Activated CD8-positive, alpha-beta memory T cell treated with anti-CD3 and anti-CD28 coated beads for 36 hours (primary cell): ENCODE data around the gene FNDC11. TPM values are rescaled to one million over a fixed set of nuclear protein-coding genes. Genes with fewer than 3 reads are reported as not detected.
"Not testable (repeated sequence)": the region's sequence is repeated elsewhere in the genome, so short reads cannot be mapped to it uniquely, and the experiment has no call there.

Experiments
- CTCF ChIA-PET: fragments of 350-600 bp; sonication (Branson Sonifier 250); formaldehyde crosslinking; loops from one replicate; lab custom pipeline; 2021; ENCODE audit warnings: antibody characterized with exemption; lab: Charles Lee
- POLR2A ChIA-PET: fragments of 350-600 bp; sonication (Branson Sonifier 250); formaldehyde crosslinking; loops from one replicate; lab custom pipeline; 2021; ENCODE audit warnings: antibody characterized with exemption; lab: Charles Lee
- total RNA-seq, 2 experiments: library from RNA; stranded (reverse); gene quantifications; one replicate each; pipeline ENCODE4 v1.2.3, GENCODE V29; 2021

The FNDC11 gene
- total RNA-seq, 2 experiments from 2014 or later = 0.08 to 0.19 TPM

- ChIA-PET POLR2A (interaction anchor here (1.3 to 1.4 kb wide), 2 partner anchors 31 to 47 kb away, joined by 3 to 4 read pairs; partner anchors contain the start of gene PTK6), CTCF (interaction anchor here (0.9 to 1.9 kb wide), 4 partner anchors 11 to 139 kb away, joined by 3 to 5 read pairs (median 4); partner anchors contain the start of genes ARFRP1 and ZGPAT)
Observed at GRCh38 chr20:63568170-63568981, 14.4 kb downstream of the FNDC11 start.

DNA sequence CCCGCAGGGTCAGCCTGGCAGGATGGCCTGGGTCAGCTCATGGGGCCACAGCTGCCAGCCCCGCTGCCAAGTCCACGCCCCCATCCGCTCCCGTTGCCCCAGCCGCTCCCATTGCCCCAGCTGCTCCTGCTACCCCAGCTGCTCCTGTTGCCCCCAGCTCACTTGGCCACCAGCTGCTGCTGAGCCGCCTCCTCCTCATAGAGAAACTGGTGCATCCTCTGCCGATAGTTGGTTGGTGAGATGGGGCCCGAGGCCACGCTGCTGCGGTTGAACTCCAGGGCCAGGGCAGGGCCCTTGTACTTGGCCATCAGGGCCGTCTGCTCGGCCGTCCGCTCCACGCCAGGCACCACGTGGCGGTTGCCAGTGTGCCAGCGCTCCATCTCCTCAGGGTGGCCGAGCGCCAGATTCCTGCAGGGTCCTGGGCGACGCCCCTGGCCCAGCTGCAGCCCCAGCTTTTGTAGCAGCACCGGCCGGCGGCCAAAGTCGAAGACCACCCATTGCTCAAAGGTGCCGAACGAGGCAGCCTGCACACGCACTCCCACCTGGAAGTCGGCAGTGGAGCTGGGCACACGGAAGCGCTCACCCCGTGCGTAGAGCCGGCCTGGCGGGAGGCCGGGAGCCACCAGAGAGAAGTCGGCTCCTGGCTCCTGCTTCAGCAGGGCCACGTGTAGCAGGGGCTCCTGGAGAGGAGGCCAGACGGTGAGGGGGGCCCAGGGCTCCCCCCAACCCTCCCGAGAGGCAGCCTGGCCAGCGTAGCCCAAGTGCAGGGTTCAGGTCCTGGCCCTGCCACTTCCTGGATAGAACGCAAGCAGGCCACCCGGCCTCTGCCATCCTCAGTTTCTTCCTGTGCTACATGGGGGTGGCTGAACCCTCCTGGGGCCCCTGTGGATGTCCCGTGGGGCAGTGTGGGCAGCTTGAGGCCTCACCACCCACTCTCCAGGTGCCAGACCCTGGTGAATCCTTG is 15.3 kb downstream of the FNDC11 start:
- ChIA-PET CTCF (interaction anchor here (0.9 to 1.9 kb wide), 3 partner anchors 12 to 139 kb away, joined by 3 to 5 read pairs (median 4); partner anchors contain the start of genes ARFRP1 and ZGPAT), POLR2A (no interaction called here)

GRCh38 chr20:63570281-63571086 is 16.5 kb downstream of the FNDC11 start:
- ChIA-PET CTCF (no interaction called here), POLR2A (no interaction called here)

GRCh38 chr20:63571087-63571478 is 17.1 kb downstream of the FNDC11 start:
- POLR2A ChIA-PET, CTCF ChIA-PET: not testable (repeated sequence)

- CTCF ChIA-PET = no interaction called here
- POLR2A ChIA-PET = interaction anchor here (1.9 to 2.1 kb wide), 2 partner anchors 34 to 51 kb away, joined by 5 to 6 read pairs; partner anchors contain the start of gene PPDPF
Observed at GRCh38 chr20:63572071-63572787, 18.3 kb downstream of the FNDC11 start.

- CTCF ChIA-PET = no interaction called here
- POLR2A ChIA-PET = interaction anchor here (1.9 to 2.1 kb wide), 2 partner anchors 35 to 52 kb away, joined by 5 to 6 read pairs; partner anchors contain the start of gene PPDPF
Observed at GRCh38 chr20:63572788-63573646, 19.1 kb downstream of the FNDC11 start.

GRCh38 chr20:63573647-63574131 is 19.7 kb downstream of the FNDC11 start:
- ChIA-PET POLR2A (interaction anchor here (0.6 to 2.1 kb wide), 3 partner anchors 36 to 80 kb away, joined by 4 to 6 read pairs (median 5); partner anchors contain the start of gene PPDPF), CTCF (interaction anchor here (0.7 kb wide), 1 partner anchor 36 kb away, joined by 3 read pairs; the partner anchor contains the start of gene PTK6)

DNA sequence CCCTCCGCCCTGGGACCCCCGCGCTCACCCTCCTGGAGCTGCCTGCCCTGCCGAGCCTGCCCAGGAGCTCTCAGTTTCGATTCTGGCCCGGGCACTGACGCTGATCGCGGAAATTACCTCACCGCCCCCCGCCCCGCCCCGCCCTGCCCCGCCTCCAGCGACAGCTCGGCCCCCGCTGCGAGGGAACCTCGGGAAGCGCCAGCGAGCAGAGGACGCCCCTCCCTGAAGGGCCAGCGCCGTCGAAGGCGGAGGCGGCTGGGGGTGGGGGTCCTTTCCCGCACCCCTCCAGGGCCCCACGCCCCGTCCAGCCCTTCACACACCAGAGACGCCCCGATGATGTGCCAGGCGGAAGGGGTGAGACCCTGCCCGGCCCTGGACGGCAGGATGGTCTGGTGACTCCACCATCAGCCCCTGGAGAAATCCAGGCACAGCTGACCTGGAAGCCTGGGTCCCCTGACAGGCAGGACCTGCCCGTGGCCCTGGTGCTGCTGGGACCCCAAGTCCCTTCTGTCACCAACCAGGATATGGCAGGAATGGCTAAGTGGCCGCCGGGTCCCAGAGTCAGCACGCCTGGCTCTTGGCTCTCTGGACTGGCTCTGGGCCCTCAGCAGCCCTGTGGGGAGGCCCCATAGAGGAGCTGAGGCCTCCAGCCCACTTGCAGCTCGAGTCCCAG is 20.3 kb downstream of the FNDC11 start, which contains the start of gene HELZ2:
TSS of gene HELZ2 (minus strand) at position 84 of the 673 bp plus-strand sequence. CDS start 1,854 bp downstream, outside the sequence.
- CTCF ChIA-PET = interaction anchor here (0.7 kb wide), 1 partner anchor 37 kb away, joined by 3 read pairs; the partner anchor contains the start of gene PTK6
- POLR2A ChIA-PET = interaction anchor here (0.6 to 2.1 kb wide), 3 partner anchors 36 to 80 kb away, joined by 4 to 6 read pairs (median 5); partner anchors contain the start of gene PPDPF

- POLR2A ChIA-PET = no interaction called here
- CTCF ChIA-PET = no interaction called here
Observed at GRCh38 chr20:63574829-63575743, 21.1 kb downstream of the FNDC11 start.

- CTCF ChIA-PET = no interaction called here
- POLR2A ChIA-PET = no interaction called here
Observed at GRCh38 chr20:63576311-63576710, 22.4 kb downstream of the FNDC11 start.

DNA sequence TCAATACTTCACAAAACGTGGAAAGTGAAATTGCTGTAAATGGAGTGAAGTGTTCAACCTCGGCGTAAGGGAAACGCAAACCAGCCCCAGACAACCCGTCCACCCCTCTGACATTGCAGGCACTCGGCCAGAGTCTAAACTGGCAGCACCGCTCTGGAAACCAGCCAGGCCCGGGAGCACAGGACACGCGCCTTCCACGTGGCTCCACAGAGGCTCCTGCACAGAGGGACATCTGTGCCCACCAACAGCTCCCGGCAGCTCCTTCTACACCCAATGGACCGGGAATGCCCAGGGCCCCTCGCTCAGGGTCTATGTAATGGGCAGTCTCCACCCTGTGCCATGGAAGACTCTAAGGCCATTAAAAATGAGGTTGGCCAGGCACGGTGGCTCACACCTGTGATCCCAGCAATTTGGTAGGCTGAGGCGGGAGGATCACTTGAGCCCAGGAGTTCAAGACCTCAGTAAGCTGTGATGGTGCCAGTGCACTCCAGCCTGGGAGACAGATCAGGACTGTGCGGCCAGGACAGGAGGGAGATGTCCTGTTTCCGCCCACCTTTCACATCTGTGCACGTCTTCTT is 23.4 kb downstream of the FNDC11 start:
- ChIA-PET POLR2A (no interaction called here), CTCF (interaction anchor here (1.5 to 1.6 kb wide), 2 partner anchors 38 to 40 kb away, joined by 3 to 4 read pairs; no protein-coding TSS in a partner anchor)

DNA sequence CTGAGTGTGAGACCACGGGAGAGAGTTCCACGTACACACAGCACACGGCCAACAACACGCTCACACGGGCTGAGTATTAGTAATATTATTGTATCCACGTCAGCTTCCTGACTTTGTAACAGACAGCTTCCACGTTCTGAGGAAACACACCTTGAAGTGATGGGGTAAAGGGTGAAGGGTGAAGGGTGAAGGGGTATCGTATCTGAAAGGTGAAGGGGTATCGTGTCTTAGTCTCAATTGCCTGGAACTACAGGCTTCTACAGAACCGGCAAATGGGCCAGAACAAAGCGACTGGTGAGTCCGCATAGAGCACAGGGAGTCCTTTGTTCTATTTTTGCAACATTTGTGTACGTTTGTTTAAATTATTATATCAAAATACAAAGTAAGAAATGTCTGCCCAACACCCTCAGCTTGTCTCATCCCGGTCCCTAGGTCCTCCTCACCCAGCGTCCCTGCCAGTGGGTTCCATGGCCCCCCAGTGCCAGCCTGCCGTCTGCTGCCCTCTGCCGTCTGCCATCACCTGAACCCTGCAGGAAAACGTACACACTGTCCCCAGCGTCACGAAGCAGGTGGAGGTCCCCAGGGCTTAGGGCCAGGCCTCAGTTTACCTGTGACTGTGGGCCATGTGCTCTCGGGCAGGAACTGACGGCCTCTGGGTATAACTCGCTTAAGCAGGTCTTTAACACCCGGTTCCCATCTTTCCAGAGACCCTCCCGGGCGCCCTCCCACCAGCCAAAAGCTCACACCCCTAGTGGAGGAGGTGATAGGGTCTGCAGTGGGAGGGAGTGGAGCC is 24.5 kb downstream of the FNDC11 start:
- ChIA-PET POLR2A (no interaction called here), CTCF (interaction anchor here (1.5 to 1.6 kb wide), 2 partner anchors 39 to 41 kb away, joined by 3 to 4 read pairs; no protein-coding TSS in a partner anchor)

- CTCF ChIA-PET = interaction anchor here (1.6 kb wide), 1 partner anchor 40 kb away, joined by 4 read pairs; no protein-coding TSS in a partner anchor
- POLR2A ChIA-PET = no interaction called here
Observed at GRCh38 chr20:63579017-63579694, 25.2 kb downstream of the FNDC11 start.
